HEK293 (cell line): ENCODE data around the gene ATP8A1.

ENCODE experiments used
- CTCF ChIA-PET: fragments of 350-600 bp; formaldehyde crosslinking; extraction: SDS; loops from one replicate; lab custom pipeline; 2021; ENCODE audit warnings: antibody characterized with exemption; lab: Yijun Ruan, JAX
- POLR2A ChIA-PET: fragments of 300-600 bp; formaldehyde crosslinking; extraction: SDS; loops from one replicate; lab custom pipeline; 2020; ENCODE audit warnings: antibody characterized with exemption, inconsistent platforms; lab: Yijun Ruan, JAX
- H3K27ac ChIP-seq: fragments of 200-500 bp; sonication (Bioruptor generic); 2 replicates; pipeline ENCODE4 v1.5.1; 2014; ENCODE audit warnings: low read depth, low read length, control low read depth, inconsistent platforms; ENCODE audit errors: extremely low read depth
- H3K36me3 ChIP-seq, 2 experiments: fragments of 200-500 bp in 1 of 2; sonication (Bioruptor generic) in 1 of 2; 1 replicate in 1 of 2; 2 replicates in 1 of 2; pipeline ENCODE4 v1.5.1; 2014 to 2017; ENCODE audit warnings: inconsistent platforms in 2 of 2, low read length in 2 of 2; ENCODE audit not compliant: control insufficient read depth in 2 of 2, insufficient read depth in 1 of 2
- H3K4me1 ChIP-seq: fragments of 200-500 bp; sonication (Bioruptor generic); 2 replicates; pipeline ENCODE4 v1.5.1; 2014; ENCODE audit warnings: mild to moderate bottlenecking, low read length, inconsistent platforms; ENCODE audit not compliant: control insufficient read depth, insufficient read depth
- H3K4me3 ChIP-seq: 2 replicates; pipeline ENCODE4 v1.5.1; 2011; ENCODE audit warnings: low read depth, mild to moderate bottlenecking, control low read depth, low read length, moderate library complexity
- H3K9me3 ChIP-seq: fragments of 200-500 bp; sonication (Bioruptor generic); 2 replicates; pipeline ENCODE4 v1.5.1; 2014; ENCODE audit warnings: low read depth, low read length, inconsistent platforms; ENCODE audit not compliant: control insufficient read depth, insufficient read depth
- ZBTB8A ChIP-seq: fragments of 450-650 bp; formaldehyde crosslinking; IDR thresholded peaks from 2 replicates; pipeline ENCODE4 v1.5.1; 2016; ENCODE audit warnings: missing biosample characterization, missing genetic modification characterization
- ZNF184 ChIP-seq: fragments of 450-650 bp; IDR thresholded peaks from 2 replicates; pipeline ENCODE4 v1.5.1; 2018; ENCODE audit warnings: missing biosample characterization, mild to moderate bottlenecking, missing genetic modification characterization
- ZNF19 ChIP-seq: fragments of 450-650 bp; formaldehyde crosslinking; IDR thresholded peaks from 2 replicates; pipeline ENCODE4; 2016; ENCODE audit warnings: missing biosample characterization, missing genetic modification characterization, low read depth
- ZNF24 ChIP-seq: fragments of 450-650 bp; formaldehyde crosslinking; IDR thresholded peaks from 2 replicates; pipeline ENCODE4 v1.5.1; 2016; ENCODE audit warnings: missing biosample characterization, missing genetic modification characterization
- ZNF423 ChIP-seq: fragments of 450-650 bp; formaldehyde crosslinking; IDR thresholded peaks from 2 replicates; pipeline ENCODE4 v1.5.1; 2016; ENCODE audit warnings: missing biosample characterization, missing genetic modification characterization
- ZNF529 ChIP-seq: fragments of 450-650 bp; formaldehyde crosslinking; IDR thresholded peaks from 2 replicates; pipeline ENCODE4 v1.5.1; 2017; ENCODE audit warnings: missing genetic modification characterization, missing biosample characterization; ENCODE audit not compliant: insufficient replicate concordance
- ZNF561 ChIP-seq: fragments of 450-650 bp; IDR thresholded peaks from 2 replicates; pipeline ENCODE4 v1.5.1; 2018; ENCODE audit warnings: missing biosample characterization, missing genetic modification characterization, borderline replicate concordance
- ZNF768 ChIP-seq: fragments of 450-650 bp; formaldehyde crosslinking; IDR thresholded peaks from 2 replicates; pipeline ENCODE4 v1.5.1; 2018; ENCODE audit warnings: missing biosample characterization, mild to moderate bottlenecking, missing genetic modification characterization
- ZNF776 ChIP-seq: fragments of 450-650 bp; formaldehyde crosslinking; IDR thresholded peaks from 2 replicates; pipeline ENCODE4 v1.5.0; 2017; ENCODE audit warnings: missing biosample characterization, missing genetic modification characterization, borderline replicate concordance
- ZNF792 ChIP-seq: fragments of 450-650 bp; formaldehyde crosslinking; IDR thresholded peaks from 2 replicates; pipeline ENCODE4 v1.5.1; 2016; ENCODE audit warnings: missing biosample characterization, missing genetic modification characterization
- TF ChIP-seq, protein P1 (sequence below): fragments of 450-650 bp; formaldehyde crosslinking; IDR thresholded peaks from 2 replicates; pipeline ENCODE4 v1.5.0; 2017; ENCODE audit warnings: missing biosample characterization, missing genetic modification characterization, borderline replicate concordance
- TF ChIP-seq, protein P2 (sequence below): fragments of 450-650 bp; formaldehyde crosslinking; IDR thresholded peaks from 2 replicates; pipeline ENCODE4 v1.5.1; 2016; ENCODE audit warnings: missing biosample characterization, missing genetic modification characterization
- TF ChIP-seq, protein P3 (sequence below): fragments of 450-650 bp; formaldehyde crosslinking; IDR thresholded peaks from 2 replicates; pipeline ENCODE4 v1.5.1; 2016; ENCODE audit warnings: missing biosample characterization, missing genetic modification characterization
- TF ChIP-seq, protein P4 (sequence below): fragments of 450-650 bp; formaldehyde crosslinking; IDR thresholded peaks from 2 replicates; pipeline ENCODE4 v1.5.1; 2016; ENCODE audit warnings: missing biosample characterization, missing genetic modification characterization
- TF ChIP-seq, protein P5 (sequence below): fragments of 450-650 bp; formaldehyde crosslinking; conservative IDR thresholded peaks from 2 replicates; pipeline ENCODE4 v1.5.1; 2016; ENCODE audit warnings: low read depth, missing biosample characterization, missing genetic modification characterization

ATP8A1 gene

DNA sequence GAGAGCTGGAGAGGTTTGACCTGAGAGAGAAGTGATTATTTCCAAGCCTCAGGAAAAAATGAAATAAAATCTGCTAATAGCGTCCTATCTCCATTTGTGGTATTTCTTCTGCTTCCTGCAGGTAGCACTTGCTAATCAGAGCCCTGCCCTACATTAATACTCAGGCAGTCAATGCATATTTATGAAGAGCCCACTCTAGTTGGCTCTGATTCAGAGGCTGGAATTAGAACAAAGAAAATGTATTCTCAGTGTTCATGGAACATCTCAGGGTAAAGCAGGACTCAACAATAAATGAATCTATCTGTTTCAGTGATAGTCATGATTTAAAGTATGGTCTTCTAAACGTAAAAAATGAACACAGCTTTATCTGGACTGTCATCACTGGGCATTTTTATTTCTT, 1.4 kb upstream of the ATP8A1 start:
- no peaks in the 10 kb centered on the region for H3K36me3 ChIP-seq
- H3K27ac ChIP-seq = no peak overlapping the region
- CTCF ChIA-PET = no interaction called here
- H3K9me3 ChIP-seq = no peaks in the 10 kb centered on the region
- POLR2A ChIA-PET = no interaction called here
- peaks cover 11% of the 10 kb centered on the region for H3K4me1 ChIP-seq
- H3K4me3 ChIP-seq = no peak overlapping the region
- TF ChIP-seq ZNF19 (tag by site-specific recombination) (no peak), ZNF423 (tag by site-specific recombination) (no peak), ZBTB8A (tag by site-specific recombination) (no peak), ZNF184 (tag by site-specific recombination) (no peak), ZNF561 (tag by site-specific recombination) (no peak), ZNF529 (tag by site-specific recombination) (no peak), ZNF776 (no peak), ZNF24 (no peak), ZNF792 (tag by site-specific recombination) (no peak), ZNF768 (tag by site-specific recombination) (no peak)
- TF ChIP-seq, protein P1, sequence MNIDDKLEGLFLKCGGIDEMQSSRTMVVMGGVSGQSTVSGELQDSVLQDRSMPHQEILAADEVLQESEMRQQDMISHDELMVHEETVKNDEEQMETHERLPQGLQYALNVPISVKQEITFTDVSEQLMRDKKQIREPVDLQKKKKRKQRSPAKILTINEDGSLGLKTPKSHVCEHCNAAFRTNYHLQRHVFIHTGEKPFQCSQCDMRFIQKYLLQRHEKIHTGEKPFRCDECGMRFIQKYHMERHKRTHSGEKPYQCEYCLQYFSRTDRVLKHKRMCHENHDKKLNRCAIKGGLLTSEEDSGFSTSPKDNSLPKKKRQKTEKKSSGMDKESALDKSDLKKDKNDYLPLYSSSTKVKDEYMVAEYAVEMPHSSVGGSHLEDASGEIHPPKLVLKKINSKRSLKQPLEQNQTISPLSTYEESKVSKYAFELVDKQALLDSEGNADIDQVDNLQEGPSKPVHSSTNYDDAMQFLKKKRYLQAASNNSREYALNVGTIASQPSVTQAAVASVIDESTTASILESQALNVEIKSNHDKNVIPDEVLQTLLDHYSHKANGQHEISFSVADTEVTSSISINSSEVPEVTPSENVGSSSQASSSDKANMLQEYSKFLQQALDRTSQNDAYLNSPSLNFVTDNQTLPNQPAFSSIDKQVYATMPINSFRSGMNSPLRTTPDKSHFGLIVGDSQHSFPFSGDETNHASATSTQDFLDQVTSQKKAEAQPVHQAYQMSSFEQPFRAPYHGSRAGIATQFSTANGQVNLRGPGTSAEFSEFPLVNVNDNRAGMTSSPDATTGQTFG (tag by site-specific recombination) = no peak
- TF ChIP-seq, protein P2, sequence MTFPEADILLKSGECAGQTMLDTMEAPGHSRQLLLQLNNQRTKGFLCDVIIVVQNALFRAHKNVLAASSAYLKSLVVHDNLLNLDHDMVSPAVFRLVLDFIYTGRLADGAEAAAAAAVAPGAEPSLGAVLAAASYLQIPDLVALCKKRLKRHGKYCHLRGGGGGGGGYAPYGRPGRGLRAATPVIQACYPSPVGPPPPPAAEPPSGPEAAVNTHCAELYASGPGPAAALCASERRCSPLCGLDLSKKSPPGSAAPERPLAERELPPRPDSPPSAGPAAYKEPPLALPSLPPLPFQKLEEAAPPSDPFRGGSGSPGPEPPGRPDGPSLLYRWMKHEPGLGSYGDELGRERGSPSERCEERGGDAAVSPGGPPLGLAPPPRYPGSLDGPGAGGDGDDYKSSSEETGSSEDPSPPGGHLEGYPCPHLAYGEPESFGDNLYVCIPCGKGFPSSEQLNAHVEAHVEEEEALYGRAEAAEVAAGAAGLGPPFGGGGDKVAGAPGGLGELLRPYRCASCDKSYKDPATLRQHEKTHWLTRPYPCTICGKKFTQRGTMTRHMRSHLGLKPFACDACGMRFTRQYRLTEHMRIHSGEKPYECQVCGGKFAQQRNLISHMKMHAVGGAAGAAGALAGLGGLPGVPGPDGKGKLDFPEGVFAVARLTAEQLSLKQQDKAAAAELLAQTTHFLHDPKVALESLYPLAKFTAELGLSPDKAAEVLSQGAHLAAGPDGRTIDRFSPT (tag by site-specific recombination) = no peak
- TF ChIP-seq, protein P3, sequence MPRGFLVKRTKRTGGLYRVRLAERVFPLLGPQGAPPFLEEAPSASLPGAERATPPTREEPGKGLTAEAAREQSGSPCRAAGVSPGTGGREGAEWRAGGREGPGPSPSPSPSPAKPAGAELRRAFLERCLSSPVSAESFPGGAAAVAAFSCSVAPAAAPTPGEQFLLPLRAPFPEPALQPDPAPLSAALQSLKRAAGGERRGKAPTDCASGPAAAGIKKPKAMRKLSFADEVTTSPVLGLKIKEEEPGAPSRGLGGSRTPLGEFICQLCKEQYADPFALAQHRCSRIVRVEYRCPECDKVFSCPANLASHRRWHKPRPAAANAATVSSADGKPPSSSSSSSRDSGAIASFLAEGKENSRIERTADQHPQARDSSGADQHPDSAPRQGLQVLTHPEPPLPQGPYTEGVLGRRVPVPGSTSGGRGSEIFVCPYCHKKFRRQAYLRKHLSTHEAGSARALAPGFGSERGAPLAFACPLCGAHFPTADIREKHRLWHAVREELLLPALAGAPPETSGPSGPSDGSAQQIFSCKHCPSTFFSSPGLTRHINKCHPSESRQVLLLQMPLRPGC (tag by site-specific recombination) = no peak
- TF ChIP-seq, protein P4, sequence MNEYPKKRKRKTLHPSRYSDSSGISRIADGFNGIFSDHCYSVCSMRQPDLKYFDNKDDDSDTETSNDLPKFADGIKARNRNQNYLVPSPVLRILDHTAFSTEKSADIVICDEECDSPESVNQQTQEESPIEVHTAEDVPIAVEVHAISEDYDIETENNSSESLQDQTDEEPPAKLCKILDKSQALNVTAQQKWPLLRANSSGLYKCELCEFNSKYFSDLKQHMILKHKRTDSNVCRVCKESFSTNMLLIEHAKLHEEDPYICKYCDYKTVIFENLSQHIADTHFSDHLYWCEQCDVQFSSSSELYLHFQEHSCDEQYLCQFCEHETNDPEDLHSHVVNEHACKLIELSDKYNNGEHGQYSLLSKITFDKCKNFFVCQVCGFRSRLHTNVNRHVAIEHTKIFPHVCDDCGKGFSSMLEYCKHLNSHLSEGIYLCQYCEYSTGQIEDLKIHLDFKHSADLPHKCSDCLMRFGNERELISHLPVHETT (tag by site-specific recombination) = no peak
- TF ChIP-seq, protein P5, sequence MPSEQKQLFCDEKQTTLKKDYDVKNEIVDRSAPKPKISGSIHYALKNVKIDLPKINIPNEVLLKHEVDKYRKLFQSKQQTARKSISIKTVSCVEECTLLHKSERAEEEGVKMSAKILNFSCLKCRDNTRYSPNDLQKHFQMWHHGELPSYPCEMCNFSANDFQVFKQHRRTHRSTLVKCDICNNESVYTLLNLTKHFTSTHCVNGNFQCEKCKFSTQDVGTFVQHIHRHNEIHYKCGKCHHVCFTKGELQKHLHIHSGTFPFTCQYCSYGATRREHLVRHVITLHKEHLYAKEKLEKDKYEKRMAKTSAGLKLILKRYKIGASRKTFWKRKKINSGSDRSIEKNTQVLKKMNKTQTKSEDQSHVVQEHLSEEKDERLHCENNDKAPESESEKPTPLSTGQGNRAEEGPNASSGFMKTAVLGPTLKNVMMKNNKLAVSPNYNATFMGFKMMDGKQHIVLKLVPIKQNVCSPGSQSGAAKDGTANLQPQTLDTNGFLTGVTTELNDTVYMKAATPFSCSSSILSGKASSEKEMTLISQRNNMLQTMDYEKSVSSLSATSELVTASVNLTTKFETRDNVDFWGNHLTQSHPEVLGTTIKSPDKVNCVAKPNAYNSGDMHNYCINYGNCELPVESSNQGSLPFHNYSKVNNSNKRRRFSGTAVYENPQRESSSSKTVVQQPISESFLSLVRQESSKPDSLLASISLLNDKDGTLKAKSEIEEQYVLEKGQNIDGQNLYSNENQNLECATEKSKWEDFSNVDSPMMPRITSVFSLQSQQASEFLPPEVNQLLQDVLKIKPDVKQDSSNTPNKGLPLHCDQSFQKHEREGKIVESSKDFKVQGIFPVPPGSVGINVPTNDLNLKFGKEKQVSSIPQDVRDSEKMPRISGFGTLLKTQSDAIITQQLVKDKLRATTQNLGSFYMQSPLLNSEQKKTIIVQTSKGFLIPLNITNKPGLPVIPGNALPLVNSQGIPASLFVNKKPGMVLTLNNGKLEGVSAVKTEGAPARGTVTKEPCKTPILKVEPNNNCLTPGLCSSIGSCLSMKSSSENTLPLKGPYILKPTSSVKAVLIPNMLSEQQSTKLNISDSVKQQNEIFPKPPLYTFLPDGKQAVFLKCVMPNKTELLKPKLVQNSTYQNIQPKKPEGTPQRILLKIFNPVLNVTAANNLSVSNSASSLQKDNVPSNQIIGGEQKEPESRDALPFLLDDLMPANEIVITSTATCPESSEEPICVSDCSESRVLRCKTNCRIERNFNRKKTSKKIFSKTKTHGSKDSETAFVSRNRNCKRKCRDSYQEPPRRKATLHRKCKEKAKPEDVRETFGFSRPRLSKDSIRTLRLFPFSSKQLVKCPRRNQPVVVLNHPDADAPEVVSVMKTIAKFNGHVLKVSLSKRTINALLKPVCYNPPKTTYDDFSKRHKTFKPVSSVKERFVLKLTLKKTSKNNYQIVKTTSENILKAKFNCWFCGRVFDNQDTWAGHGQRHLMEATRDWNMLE = no peak
